CD14-positive monocyte (primary cell): Measurements from ENCODE around the gene MUC5AC. TPM values are rescaled to one million over a fixed set of nuclear protein-coding genes. Genes with fewer than 3 reads are reported as not detected.

Experiments used
- DNase-seq, 3 donors: peaks; one replicate each; pipeline ENCODE4 v3.0.0-alpha.2; 2011 to 2022
- H2AFZ ChIP-seq: 2 replicates; pipeline ENCODE4 v1.6.0; 2012; ENCODE audit warnings: mild to moderate bottlenecking, low read depth, low read length, inconsistent platforms; ENCODE audit not compliant: insufficient read depth, poor library complexity, severe bottlenecking
- H3K27ac ChIP-seq, 2 donors: 1 replicate in 1 of 2; 2 replicates in 1 of 2; pipeline ENCODE4 v1.5.1; 2012 to 2013; ENCODE audit warnings: low read length in 2 of 2, control low read depth in 1 of 2, inconsistent platforms in 1 of 2, low read depth in 1 of 2, mild to moderate bottlenecking in 1 of 2
- H3K27me3 ChIP-seq, 2 donors: one replicate each; pipeline versions ENCODE4 v1.6.0 to v1.6.1; 2011 to 2013; ENCODE audit warnings: low read length in 2 of 2; ENCODE audit not compliant: control insufficient read depth in 2 of 2, insufficient read depth in 2 of 2
- H3K36me3 ChIP-seq, 2 donors: replicated peaks in 1 of 2; 1 replicate in 1 of 2; 2 replicates in 1 of 2; pipeline versions ENCODE4 v1.5.1 to v1.6.1; 2012 to 2013; ENCODE audit warnings: low read length in 2 of 2, control low read depth in 1 of 2, inconsistent platforms in 1 of 2, mild to moderate bottlenecking in 1 of 2; ENCODE audit not compliant: insufficient read depth in 2 of 2, control insufficient read depth in 1 of 2
- H3K4me1 ChIP-seq, 2 donors: 1 replicate in 1 of 2; 2 replicates in 1 of 2; pipeline versions ENCODE4 v1.5.1 to v1.6.1; 2012 to 2013; ENCODE audit warnings: low read length in 2 of 2, control low read depth in 1 of 2, inconsistent platforms in 1 of 2, mild to moderate bottlenecking in 1 of 2, moderate library complexity in 1 of 2; ENCODE audit not compliant: insufficient read depth in 2 of 2, control insufficient read depth in 1 of 2
- H3K4me2 ChIP-seq: replicated peaks from 2 replicates; pipeline ENCODE3; 2012; ENCODE audit warnings: low read length, moderate library complexity, mild to moderate bottlenecking; ENCODE audit not compliant: poor library complexity, severe bottlenecking; ENCODE audit errors: extremely low read depth
- H3K4me3 ChIP-seq, 3 experiments: fragments of 200-600 bp in 1 of 3; sonication (generic) in 1 of 3; replicated peaks in 1 of 3; 1 replicate in 2 of 3; 2 replicates in 1 of 3; pipeline ENCODE4 v1.5.1; 2011 to 2013; ENCODE audit warnings: low read length in 3 of 3, mild to moderate bottlenecking in 3 of 3, control low read depth in 2 of 3, low read depth in 2 of 3, inconsistent platforms in 1 of 3, moderate library complexity in 1 of 3
- H3K79me2 ChIP-seq: 2 replicates; pipeline ENCODE4 v1.6.0; 2012; ENCODE audit warnings: mild to moderate bottlenecking, control low read depth, inconsistent platforms, low read length, moderate library complexity; ENCODE audit not compliant: insufficient read depth
- H3K9ac ChIP-seq: 2 replicates; pipeline ENCODE4 v1.6.0; 2017; ENCODE audit warnings: low read length, mild to moderate bottlenecking; ENCODE audit not compliant: insufficient read depth, poor library complexity, severe bottlenecking
- H3K9me3 ChIP-seq, 2 donors: replicated peaks in 1 of 2; 1 replicate in 1 of 2; 2 replicates in 1 of 2; pipeline versions ENCODE4 v1.5.1 to v1.6.1; 2012 to 2013; ENCODE audit warnings: low read length in 2 of 2, control low read depth in 1 of 2; ENCODE audit not compliant: control insufficient read depth in 1 of 2, insufficient read depth in 1 of 2
- H4K20me1 ChIP-seq: 2 replicates; pipeline ENCODE4 v1.6.0; 2012; ENCODE audit warnings: mild to moderate bottlenecking, low read length, control low read depth, moderate library complexity; ENCODE audit not compliant: insufficient read depth
- H3K27ac Mint-ChIP-seq, 7 donors: one replicate each; pipeline ENCODE4 v1.8.0; 2020; ENCODE audit warnings: mild to moderate bottlenecking in 7 of 7, mixed read lengths in 7 of 7, moderate library complexity in 6 of 7, inconsistent platforms in 2 of 7
- H3K27me3 Mint-ChIP-seq, 3 donors: one replicate each; pipeline ENCODE4 v1.8.0; 2021 to 2022; ENCODE audit warnings: low read depth in 3 of 3, mild to moderate bottlenecking in 3 of 3, mixed read lengths in 3 of 3, moderate library complexity in 3 of 3, inconsistent platforms in 1 of 3
- H3K36me3 Mint-ChIP-seq, 2 donors: one replicate each; pipeline ENCODE4 v1.8.0; 2020; ENCODE audit warnings: mixed read lengths in 2 of 2, inconsistent platforms in 1 of 2, mild to moderate bottlenecking in 1 of 2
- H3K4me1 Mint-ChIP-seq: one replicate; pipeline ENCODE4 v1.8.0; 2020; ENCODE audit warnings: mild to moderate bottlenecking, mixed read lengths
- H3K4me3 Mint-ChIP-seq, 2 donors: one replicate each; pipeline ENCODE4 v1.8.0; 2020; ENCODE audit warnings: mild to moderate bottlenecking in 2 of 2, mixed read lengths in 2 of 2, moderate library complexity in 1 of 2
- H3K9me3 Mint-ChIP-seq, 7 donors: one replicate each; pipeline ENCODE4 v1.8.0; 2020 to 2022; ENCODE audit warnings: mixed read lengths in 7 of 7, mild to moderate bottlenecking in 6 of 7, moderate library complexity in 6 of 7, inconsistent platforms in 2 of 7
- WGBS: methylation state at CpG from one replicate; pipeline ENCODE4 v1.1.5; 2013; ENCODE audit warnings: missing lambda C conversion rate; ENCODE audit not compliant: insufficient coverage; 5-methylcytosine and 5-hydroxymethylcytosine counted together
- intact Hi-C, 2 donors: fragments of 100-400 bp; cut with micrococcal nuclease; formaldehyde crosslinking; loops; one replicate each; pipeline versions ENCODE4 v1.15.0 to v1.15.1; 2023
- polyA plus RNA-seq, 3 donors: library from polyadenylated mRNA; depleted of rRNA in 1 of 3; unstranded in 2 of 3; stranded (reverse) in 1 of 3; fragments of 300-500 nt in 2 of 3; fragments of >200 nt in 1 of 3; fragmentation: Illumina TruSeq in 2 of 3; gene quantifications; 1 replicate in 2 of 3; 2 replicates in 1 of 3; pipeline ENCODE4 v1.2.3, GENCODE V29; 2012 to 2021
- TF ChIP-seq, protein P1 (sequence below): fragments of 200-600 bp; IDR thresholded peaks from one replicate; pipeline ENCODE4 v1.8.0; 2022; ENCODE audit warnings: antibody characterized with exemption, mild to moderate bottlenecking

The MUC5AC gene
- polyA plus RNA-seq, 3 donors: not detected

DNA sequence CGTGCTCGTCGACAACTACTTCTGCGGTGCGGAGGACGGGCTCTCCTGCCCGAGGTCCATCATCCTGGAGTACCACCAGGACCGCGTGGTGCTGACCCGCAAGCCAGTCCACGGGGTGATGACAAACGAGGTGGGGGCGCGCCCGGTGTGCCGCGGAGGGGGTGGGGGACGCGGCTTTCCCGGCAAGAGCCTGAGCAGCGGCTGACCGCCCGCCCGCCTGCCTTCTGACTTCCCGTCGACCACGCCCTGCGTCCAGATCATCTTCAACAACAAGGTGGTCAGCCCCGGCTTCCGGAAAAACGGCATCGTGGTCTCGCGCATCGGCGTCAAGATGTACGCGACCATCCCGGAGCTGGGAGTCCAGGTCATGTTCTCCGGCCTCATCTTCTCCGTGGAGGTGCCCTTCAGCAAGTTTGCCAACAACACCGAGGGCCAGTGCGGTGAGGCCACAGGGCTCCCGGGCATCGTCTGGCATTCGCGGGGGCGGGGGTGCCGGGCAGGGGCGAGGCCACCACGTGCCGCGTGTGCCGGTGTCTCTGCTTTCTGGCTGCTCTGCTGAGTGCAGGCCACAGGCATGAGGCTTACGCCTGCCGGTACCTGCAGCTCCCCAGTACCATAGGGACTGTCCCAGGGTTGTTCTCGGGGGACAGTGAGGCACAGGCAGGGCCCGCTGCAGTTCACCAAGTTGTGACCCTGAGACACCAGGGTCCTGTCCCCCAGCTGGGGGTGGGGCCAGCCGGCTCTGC, 36.7 kb downstream of the MUC5AC start:
- DNase-seq: no peak
- H3K27me3 Mint-ChIP-seq: peaks cover 2 to 4% (median 2%) of the 10 kb centered on the region in 3 donors
- no peak overlapping the region for H3K4me3 Mint-ChIP-seq
- no peak overlapping the region for H3K4me3 ChIP-seq
- H3K36me3 ChIP-seq: no peaks in the 10 kb centered on the region
- peaks cover 0 to 31% of the 10 kb centered on the region in 2 donors for H3K9me3 ChIP-seq
- H3K4me2 ChIP-seq: no peak overlapping the region
- intact Hi-C loops: no loop called here
- no peak overlapping the region for H3K27ac ChIP-seq
- H3K9ac ChIP-seq: no peak overlapping the region
- H3K27ac Mint-ChIP-seq: no peak overlapping the region
- H4K20me1 ChIP-seq: no peaks in the 10 kb centered on the region
- H3K4me1 ChIP-seq: no peaks in the 10 kb centered on the region
- no peak overlapping the region for H2AFZ ChIP-seq
- H3K4me1 Mint-ChIP-seq: no peaks in the 10 kb centered on the region
- H3K9me3 Mint-ChIP-seq: peaks cover 0 to 25% (median 6%) of the 10 kb centered on the region in 7 donors
- H3K79me2 ChIP-seq: no peaks in the 10 kb centered on the region
- H3K36me3 Mint-ChIP-seq: no peaks in the 10 kb centered on the region
- TF ChIP-seq, protein P1, sequence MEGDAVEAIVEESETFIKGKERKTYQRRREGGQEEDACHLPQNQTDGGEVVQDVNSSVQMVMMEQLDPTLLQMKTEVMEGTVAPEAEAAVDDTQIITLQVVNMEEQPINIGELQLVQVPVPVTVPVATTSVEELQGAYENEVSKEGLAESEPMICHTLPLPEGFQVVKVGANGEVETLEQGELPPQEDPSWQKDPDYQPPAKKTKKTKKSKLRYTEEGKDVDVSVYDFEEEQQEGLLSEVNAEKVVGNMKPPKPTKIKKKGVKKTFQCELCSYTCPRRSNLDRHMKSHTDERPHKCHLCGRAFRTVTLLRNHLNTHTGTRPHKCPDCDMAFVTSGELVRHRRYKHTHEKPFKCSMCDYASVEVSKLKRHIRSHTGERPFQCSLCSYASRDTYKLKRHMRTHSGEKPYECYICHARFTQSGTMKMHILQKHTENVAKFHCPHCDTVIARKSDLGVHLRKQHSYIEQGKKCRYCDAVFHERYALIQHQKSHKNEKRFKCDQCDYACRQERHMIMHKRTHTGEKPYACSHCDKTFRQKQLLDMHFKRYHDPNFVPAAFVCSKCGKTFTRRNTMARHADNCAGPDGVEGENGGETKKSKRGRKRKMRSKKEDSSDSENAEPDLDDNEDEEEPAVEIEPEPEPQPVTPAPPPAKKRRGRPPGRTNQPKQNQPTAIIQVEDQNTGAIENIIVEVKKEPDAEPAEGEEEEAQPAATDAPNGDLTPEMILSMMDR: no peak
- no peaks in the 10 kb centered on the region for H3K27me3 ChIP-seq
- 95% methylated on average over 58 of the region's 59 CpGs for WGBS

GRCh38 chr11:1194977-1195681, 37.4 kb downstream of the MUC5AC start:
- H3K36me3 Mint-ChIP-seq: no peaks in the 10 kb centered on the region
- H3K4me2 ChIP-seq: no peak overlapping the region
- H3K36me3 ChIP-seq: no peaks in the 10 kb centered on the region
- no peak overlapping the region for H2AFZ ChIP-seq
- no peaks in the 10 kb centered on the region for H3K27me3 ChIP-seq
- no peak for DNase-seq
- H3K4me3 ChIP-seq: no peak overlapping the region
- intact Hi-C loops: no loop called here
- peaks cover 0 to 31% of the 10 kb centered on the region in 2 donors for H3K9me3 ChIP-seq
- no peaks in the 10 kb centered on the region for H3K4me1 ChIP-seq
- peaks cover 0 to 25% (median 6%) of the 10 kb centered on the region in 7 donors for H3K9me3 Mint-ChIP-seq
- TF ChIP-seq, protein P1: no peak
- H3K4me3 Mint-ChIP-seq: no peak overlapping the region
- no peaks in the 10 kb centered on the region for H4K20me1 ChIP-seq
- peaks cover 2 to 6% (median 2%) of the 10 kb centered on the region in 3 donors for H3K27me3 Mint-ChIP-seq
- no peaks in the 10 kb centered on the region for H3K4me1 Mint-ChIP-seq
- no peaks in the 10 kb centered on the region for H3K79me2 ChIP-seq
- no peak overlapping the region for H3K27ac ChIP-seq
- H3K9ac ChIP-seq: no peak overlapping the region
- WGBS: 89% methylated on average over 21 of the region's 32 CpGs
- no peak overlapping the region for H3K27ac Mint-ChIP-seq
